Measurements from ENCODE around the gene ERG28. TPM values are rescaled to one million over a fixed set of nuclear protein-coding genes. Genes with fewer than 3 reads are reported as not detected.

ERG28 gene
- total and polyA plus RNA-seq, 2 of the 13 experiments (the other 11 are each of a cell fraction or from before 2014, with no cell fraction given), result 27.3 to 32.3 TPM

- no TSS peak for BruUV-seq (replicated peaks)
- Histone ChIP-seq H3K9me3 (ENCODE audit: low read length) (no peaks in the 10 kb centered on the region), H3K79me2 (ENCODE audit: insufficient read depth, low read length) (no peaks in the 10 kb centered on the region), H3K27me3 (ENCODE audit: control insufficient read depth in 1 of 2, insufficient read depth in 2 of 2, low read length in 2 of 2) (no peaks in the 10 kb centered on the region), H3K36me3 (replicated peaks in 1 of 2; ENCODE audit: control insufficient read depth in 1 of 2, insufficient read depth in 2 of 2, low read length in 2 of 2) (no peaks in the 10 kb centered on the region; a peak in 1 of 5 replicates), H3K4me2 (ENCODE audit: low read depth, low read length) (no peak overlapping the region), H3K4me1 (ENCODE audit: insufficient read depth, low read length) (peaks cover 71% of the 10 kb centered on the region), H3K9ac (ENCODE audit: insufficient read depth, low read depth, low read length) (no peak overlapping the region), H2AFZ (ENCODE audit: low read length) (no peak overlapping the region), H3K27ac (ENCODE audit: extremely low read length, insufficient read depth, low read length) (no peak overlapping the region), H3K4me3 (replicated peaks in 1 of 3; ENCODE audit: insufficient read depth in 1 of 3, low read depth in 2 of 3, low read length in 3 of 3) (no peak overlapping the region), H4K20me1 (ENCODE audit: insufficient read depth, low read length) (no peaks in the 10 kb centered on the region)
- POLR2A ChIA-PET, result interaction anchor here (6.1 kb wide), 1 partner anchor 25 kb away, joined by 47 read pairs; no protein-coding TSS in a partner anchor
- WGBS (ENCODE audit: low lambda C conversion rate), result 100% methylated on average over 3 of the region's 3 CpGs
- TF ChIP-seq TOPORS (CRISPR knock-in tag; IDR thresholded peaks at IDR 0.05) (no peak), ZNF792 (CRISPR knock-in tag; IDR thresholded peaks at IDR 0.05) (no peak), TEAD3 (CRISPR knock-in tag; optimal IDR thresholded peaks at IDR 0.05; ENCODE audit: borderline replicate concordance) (no peak), ZNF784 (CRISPR knock-in tag; IDR thresholded peaks at IDR 0.05; ENCODE audit: borderline replicate concordance) (no peak), ZBTB1 (CRISPR knock-in tag; IDR thresholded peaks at IDR 0.05; ENCODE audit: borderline replicate concordance) (no peak), ZC3H13 (CRISPR knock-in tag; IDR thresholded peaks at IDR 0.05) (no peak), ZNF660 (CRISPR knock-in tag; IDR thresholded peaks at IDR 0.05; ENCODE audit: borderline replicate concordance, low read depth) (no peak), ZNF839 (CRISPR knock-in tag; IDR thresholded peaks at IDR 0.05; ENCODE audit: borderline replicate concordance) (no peak), CHD4 (IDR thresholded peaks at IDR 0.05; ENCODE audit: borderline replicate concordance, low read length) (no peak), RARA (CRISPR knock-in tag; IDR thresholded peaks at IDR 0.05) (no peak), GATAD2A (CRISPR knock-in tag; IDR thresholded peaks at IDR 0.05) (no peak), ARNT (IDR thresholded peaks at IDR 0.05) (no peak), REPIN1 (CRISPR knock-in tag; IDR thresholded peaks at IDR 0.05; ENCODE audit: borderline replicate concordance, low read depth) (no peak), ZNF768 (CRISPR knock-in tag; IDR thresholded peaks at IDR 0.05) (no peak), ZNF776 (CRISPR knock-in tag; IDR thresholded peaks at IDR 0.05) (no peak), REL (CRISPR knock-in tag; conservative IDR thresholded peaks at IDR 0.05) (no peak), GMEB2 (CRISPR knock-in tag; IDR thresholded peaks at IDR 0.05; ENCODE audit: low read depth) (no peak), ZBTB44 (CRISPR knock-in tag; IDR thresholded peaks at IDR 0.05) (no peak), AGO1 (IDR thresholded peaks at IDR 0.05; ENCODE audit: low read depth, low read length, poor library complexity, severe bottlenecking) (no peak)
- in situ Hi-C loops (cut with HindIII; ENCODE audit: extremely low pct_ligation_motif_present, low pct_unique_long_range_greater_than_20kb), result no loop called here
- no peak for ATAC-seq
- intact Hi-C loops (cut with micrococcal nuclease; ENCODE audit: unreplicated experiment), result no loop called here
- DNase-seq (ENCODE audit: low spot score), result no peak
- CTCF ChIA-PET (ENCODE audit: low intra/inter-chr PET ratio, low total read pairs), result no interaction called here
- no peak for FAIRE-seq
These were observed 35.6 kb downstream of the ERG28 start for GRCh38 chr14:75625034-75625433.

Data from HepG2 (cell line).